Measurements from ENCODE around the gene IFNAR1.
"Not testable (repeated sequence)": the region's sequence is repeated elsewhere in the genome, so short reads cannot be mapped to it uniquely, and the experiment has no call there.

The IFNAR1 gene

DNA sequence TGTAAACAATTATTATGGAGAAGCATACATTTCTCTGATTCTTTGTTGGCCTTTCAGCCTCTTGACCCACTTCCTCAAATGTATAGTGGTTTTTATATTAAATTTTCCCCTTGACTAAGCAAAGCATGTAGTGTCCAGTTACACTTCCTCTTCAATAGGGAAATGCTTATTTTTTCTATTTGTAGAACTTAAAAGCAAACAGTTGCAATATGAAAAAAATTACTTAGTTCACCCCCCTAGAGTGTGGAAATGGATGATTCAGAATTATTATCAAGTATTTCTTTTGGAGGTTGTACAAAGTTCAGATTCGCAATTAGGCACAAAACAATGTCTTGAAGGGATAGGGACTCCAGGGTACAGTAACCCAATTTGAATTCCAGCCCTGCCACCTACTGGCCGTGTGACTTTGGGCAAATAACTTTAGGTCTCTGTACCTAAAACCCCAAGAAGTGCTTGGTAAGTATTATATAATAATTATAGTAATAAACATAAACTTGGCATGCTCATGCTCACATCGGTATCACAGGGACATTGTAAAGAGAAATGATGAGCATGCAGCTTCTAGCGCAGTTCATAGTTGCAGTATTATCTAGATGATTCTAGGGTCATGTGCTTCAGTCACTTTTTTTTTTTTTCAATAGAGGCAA, 49.8 kb downstream of the IFNAR1 start:
- DNase-seq (ENCODE audit: low read depth in 2 of 3, low spot score in 1 of 3): no peak

DNA sequence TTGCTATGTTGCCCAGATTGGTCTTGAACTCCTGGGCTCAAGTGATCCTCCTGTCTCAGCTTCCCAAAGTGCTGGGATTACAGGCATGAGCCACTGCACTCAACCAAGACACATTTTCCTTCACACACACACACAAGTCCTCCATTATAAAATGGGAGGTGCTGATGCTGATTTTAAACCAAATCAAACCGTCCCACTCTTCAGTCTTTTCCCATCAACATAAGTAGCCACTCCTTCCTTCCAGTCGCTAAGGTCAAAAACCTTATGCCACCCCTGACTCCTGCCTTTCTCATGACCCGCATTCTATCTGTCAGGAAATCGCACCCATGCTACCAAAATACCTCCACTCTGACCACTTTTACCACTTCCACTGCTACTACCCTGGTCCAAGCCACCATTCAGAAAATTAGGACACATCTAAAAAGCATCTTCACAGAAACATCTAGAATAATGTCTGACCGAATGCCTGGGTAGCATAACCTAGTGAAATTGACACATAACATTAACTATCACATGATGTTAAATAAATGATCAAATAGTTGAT, 50.4 kb downstream of the IFNAR1 start:
- no peak for DNase-seq (ENCODE audit: low read depth in 2 of 3, low spot score in 1 of 3)

DNA sequence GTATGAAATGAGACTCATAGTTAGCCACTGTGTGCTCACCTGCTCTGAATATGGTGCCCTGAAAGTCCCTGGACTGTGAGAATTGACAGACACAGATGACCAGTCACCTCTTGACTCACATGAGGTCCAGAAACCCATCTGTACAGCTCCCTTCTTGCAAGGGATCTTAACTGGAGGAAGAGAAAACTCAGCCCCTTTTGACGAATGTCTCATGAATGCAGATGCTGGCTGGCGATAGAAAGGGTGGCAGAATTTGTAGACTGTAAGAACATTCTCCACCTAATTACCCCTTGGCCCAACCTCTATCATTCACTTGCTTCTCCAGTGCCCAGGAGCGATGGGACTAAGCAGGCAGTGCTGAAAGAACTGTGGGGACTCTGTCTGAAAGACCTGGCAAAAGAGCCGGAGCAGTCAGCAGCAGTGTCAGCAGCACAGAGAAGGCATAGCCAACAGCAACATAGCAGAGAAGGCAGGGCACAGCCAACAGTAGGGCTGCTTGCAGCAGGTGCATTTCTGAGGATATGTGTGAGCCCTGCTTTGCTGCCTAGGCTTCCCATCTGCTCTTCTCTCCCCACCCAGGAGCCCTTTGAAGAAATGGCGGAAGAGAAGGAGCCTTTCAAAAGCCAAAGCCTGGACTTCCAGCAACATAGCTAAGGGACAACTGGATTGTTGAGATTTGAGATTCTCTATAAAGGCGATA, 52.6 kb downstream of the IFNAR1 start:
- DNase-seq (ENCODE audit: low read depth in 2 of 3, low spot score in 1 of 3): no peak

DNA sequence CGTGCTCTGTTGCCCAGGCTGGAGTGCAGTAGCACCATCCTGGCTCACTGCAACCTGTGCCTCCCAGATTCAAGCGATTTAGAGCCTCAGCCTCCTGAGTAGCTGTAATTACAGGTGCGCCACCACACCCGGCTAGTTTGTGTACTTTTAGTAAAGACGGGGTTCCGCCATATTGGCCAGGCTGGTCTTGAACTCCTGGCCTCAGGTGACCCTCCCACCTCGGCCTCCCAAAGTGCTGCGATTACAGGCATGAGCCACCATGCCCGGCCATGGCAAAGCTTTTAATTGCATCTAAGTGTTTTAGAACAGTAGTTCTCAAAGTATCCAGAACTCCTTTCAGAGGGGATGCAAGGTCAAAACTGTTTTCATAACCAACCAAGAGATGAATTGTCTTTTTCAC, 53.3 kb downstream of the IFNAR1 start:
- no peak for DNase-seq (ENCODE audit: low read depth in 2 of 3, low spot score in 1 of 3)

DNA sequence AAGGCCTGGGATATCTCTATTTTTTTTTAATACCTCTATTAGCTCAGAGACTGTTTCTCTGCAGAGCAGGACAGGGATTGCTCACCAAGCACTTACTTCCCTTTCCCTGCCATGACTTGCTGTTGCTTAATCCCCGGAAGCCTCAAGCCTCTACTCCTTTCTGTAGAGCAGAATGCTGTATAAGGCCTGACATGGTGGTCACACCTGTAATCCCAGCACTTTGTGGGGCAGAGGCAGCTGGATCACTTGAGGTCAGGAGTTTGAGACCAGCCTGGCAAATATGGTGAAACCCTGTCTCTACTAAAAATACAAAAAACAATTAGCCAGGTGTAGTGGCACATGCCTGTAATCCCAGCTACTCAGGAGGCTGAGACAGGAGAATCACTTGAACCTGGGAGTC, 55.2 kb downstream of the IFNAR1 start:
- DNase-seq (ENCODE audit: low read depth in 2 of 3, low spot score in 1 of 3): not testable (repeated sequence)

DNA sequence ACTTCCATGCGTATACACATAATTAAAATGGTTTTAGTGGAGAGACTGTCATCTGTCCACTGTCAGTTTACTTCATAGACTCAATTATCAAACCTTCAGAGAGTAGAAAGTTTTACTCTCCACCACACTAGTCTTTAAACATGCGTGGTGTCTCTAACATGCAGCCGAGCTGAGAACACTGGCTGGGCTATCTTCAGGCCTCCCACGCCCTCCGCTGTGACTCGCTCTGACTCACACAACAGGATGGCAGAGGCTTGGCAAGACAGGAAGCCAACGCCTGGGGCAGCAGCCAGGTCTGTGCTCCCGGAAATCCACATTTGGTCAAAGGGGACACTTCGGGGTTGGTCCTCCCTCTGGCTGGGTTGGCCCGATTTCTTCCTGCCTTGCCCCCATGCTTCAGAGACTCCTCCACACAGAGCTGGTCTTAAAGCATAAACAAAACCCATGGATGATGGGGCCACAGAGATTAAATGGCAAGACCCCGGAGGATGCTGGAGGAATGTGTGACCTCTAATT, 55.8 kb downstream of the IFNAR1 start:
- DNase-seq (ENCODE audit: low read depth in 2 of 3, low spot score in 1 of 3): peak; percentile 83 to 86 (median 86)

DNA sequence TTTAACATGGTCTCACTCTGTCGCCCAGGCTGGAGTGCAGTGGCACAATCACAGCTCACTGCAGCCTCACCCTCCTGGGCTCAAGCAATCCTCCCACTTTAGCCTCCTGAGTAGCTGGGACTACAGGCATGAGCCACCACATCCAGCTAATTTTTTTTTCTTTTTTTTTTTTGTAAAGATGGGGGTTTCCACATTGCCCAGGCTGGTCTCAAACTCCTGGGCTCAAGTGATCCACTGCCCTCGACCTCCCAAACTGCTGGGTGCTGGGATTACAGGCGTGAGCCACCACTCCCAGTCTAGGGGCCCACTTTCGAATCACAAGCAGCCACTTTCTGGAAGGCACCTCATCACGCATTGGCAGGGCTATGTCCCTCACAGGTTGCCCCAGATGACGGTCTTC, 56.6 kb downstream of the IFNAR1 start:
- not testable (repeated sequence) for DNase-seq (ENCODE audit: low read depth in 2 of 3, low spot score in 1 of 3)

DNA sequence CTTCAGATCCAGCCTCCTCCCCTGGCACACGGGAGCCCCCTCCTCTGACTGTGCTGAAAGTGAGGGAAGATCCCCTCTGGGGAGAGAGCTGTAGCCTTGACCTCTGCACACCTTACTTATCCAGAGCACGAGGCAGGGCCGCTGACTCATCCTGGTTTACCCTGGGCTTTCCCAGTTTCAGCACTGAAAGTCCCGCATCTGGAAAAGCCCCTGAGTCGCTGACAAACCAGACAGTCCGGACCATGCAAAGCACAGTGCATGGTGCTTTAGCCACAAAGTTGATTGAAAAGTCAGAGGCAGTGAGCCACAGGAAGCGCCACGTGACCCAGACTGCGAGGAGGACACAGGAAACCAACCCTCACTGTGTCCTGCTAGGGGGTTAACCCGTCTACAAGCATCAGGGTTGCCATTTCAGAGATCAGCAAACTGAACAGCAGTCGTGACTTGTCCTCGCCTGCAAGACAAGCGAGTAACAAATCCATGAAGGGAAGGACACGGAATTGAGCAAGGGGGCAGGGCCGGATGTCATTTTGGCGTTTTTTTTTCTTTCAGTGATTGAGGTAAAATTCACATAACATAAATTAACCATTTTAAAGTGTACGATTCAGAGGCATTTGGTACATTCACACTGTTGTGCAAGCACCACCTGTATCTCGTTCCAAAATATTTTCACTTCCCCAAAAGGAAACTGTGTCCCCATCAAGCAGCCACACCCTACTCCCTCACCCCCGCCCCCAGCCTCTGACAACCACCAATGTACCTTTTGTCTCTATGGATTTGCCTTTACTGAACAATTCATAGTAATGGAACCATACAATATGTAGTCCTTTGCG, 58.5 kb downstream of the IFNAR1 start:
- peak; percentile 50 to 56 (median 51) for DNase-seq (ENCODE audit: low read depth in 2 of 3, low spot score in 1 of 3)

DNA sequence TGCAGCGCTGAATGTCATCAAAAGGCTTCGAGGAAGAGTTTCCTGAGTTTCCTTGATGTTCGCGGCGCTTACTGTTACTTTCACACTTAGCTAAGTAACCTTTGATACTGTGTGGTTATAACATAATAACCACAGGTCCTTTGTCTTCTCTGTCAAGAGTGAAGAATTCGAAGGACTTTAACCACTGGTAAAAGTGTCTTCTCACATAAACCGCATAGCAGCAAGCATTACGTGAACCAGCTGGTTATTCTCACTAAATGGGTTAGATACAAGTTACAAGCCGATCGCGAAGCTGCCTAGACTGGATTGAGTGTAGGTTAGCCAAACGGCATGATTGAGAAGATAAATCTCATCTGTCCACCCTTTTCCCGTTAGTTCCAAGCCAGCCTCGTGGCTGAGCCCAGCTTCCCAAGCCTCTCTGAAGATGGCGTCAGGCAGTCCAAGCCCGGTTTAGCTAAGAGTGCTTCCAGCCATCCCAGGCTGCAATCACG, 60.1 kb downstream of the IFNAR1 start:
- DNase-seq (ENCODE audit: low read depth in 2 of 3, low spot score in 1 of 3): no peak

DNA sequence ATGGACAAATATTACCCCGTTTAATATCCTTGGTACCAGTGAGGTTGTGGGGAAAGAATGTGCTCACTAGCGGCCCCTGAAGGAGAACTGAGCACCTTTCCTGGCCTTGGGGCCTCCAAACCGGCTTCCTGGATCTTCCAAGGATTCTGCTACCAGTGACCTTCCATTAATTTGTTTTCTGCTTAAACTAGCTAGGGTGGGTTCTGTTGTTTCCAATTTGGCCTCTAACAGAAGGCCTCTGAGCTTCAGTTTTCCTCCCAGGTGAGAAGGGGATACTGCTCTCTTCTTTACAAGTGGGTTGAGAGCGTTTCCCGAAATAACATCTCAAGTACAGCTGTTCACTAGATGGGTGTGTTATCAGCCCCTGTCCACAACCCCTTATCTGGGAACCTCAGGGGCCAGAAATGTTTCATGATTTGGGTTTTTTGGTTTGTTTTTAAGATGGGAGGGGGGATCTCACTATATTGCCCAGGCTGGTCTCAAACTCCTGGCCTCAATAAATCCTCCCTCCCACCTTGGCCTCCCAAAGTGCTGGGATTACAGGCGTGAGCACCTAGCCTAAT, 61.5 kb downstream of the IFNAR1 start:
- no peak for DNase-seq (ENCODE audit: low read depth in 2 of 3, low spot score in 1 of 3)

DNA sequence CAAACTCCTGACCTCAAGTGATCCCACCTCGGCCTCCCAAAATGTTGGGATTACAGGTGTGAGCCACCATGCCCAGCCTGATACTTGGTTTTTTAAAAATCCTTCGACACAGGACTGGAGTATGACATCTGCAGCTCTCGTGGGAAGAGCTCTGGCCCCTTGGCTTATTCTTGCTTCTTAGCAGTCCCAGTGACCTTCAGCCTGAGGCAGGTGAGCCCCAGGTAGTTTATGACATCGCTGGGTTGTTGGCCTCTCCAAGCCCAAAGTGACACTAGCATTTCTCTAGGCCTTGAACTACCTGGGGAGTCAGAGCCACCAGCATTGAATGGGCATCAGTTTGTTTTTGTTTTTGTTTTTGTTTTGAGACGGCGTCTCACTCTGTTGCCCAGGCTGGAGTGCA, 62.5 kb downstream of the IFNAR1 start:
- DNase-seq (ENCODE audit: low read depth in 2 of 3, low spot score in 1 of 3): no peak

DNA sequence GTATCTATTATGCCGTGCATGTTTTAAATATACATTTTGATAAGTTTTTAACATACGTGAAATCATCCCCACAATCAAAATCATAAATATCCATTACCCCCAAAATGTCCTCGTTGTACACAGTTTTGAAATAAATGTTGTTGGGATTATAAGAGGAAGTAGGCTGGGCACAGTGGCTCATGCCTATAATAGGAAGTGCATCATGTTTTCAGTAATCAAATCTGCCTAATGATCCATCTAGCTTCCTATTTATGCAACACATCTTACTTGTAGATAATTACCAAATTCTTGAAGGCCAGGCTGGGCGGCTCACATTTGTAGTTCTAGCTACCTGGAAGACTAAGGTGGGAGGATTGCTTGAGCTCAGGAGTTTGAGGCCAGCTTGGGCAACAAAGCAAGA, 63.4 kb downstream of the IFNAR1 start:
- DNase-seq (ENCODE audit: low read depth in 2 of 3, low spot score in 1 of 3): no peak

DNA sequence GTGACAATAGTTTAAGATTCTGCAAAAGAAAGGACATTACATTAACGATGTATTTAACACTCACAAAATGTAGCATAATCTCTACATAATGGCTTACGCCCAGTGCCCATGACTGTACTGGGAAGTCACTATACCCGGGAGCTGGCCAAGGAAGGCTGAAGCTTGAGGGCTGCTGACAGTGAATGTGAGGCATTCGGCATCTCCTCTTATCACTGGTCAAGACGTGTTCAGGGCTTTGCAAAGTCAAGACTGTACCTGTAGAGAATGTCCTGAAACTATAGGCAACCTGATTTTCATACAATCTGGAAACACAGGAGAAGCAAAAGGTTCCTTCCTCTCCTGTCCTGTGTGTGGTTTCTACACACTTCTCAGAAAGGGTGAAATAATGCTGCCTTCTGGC, 65.7 kb downstream of the IFNAR1 start:
- DNase-seq (ENCODE audit: low read depth in 2 of 3, low spot score in 1 of 3): no peak

DNA sequence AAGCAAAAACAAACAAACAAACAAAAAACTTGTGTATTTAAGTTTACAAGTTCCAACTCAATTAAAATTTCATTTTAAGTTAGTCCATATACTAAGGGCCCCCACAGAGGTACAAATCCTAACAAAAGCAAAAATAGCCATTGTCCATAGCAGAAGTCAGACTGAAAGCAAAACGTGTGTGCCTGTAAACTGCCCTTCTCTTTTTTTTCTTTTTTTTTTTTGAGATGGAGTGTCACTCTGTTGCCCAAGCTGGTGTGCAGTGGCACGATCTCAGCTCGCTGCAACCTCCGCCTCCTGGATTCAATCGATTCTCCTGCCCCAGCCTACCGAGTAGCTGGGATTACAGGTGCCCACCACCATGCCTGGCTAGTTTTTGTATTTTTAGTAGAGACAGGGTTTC, 66.9 kb downstream of the IFNAR1 start:
- DNase-seq (ENCODE audit: low read depth in 2 of 3, low spot score in 1 of 3): no peak

DNA sequence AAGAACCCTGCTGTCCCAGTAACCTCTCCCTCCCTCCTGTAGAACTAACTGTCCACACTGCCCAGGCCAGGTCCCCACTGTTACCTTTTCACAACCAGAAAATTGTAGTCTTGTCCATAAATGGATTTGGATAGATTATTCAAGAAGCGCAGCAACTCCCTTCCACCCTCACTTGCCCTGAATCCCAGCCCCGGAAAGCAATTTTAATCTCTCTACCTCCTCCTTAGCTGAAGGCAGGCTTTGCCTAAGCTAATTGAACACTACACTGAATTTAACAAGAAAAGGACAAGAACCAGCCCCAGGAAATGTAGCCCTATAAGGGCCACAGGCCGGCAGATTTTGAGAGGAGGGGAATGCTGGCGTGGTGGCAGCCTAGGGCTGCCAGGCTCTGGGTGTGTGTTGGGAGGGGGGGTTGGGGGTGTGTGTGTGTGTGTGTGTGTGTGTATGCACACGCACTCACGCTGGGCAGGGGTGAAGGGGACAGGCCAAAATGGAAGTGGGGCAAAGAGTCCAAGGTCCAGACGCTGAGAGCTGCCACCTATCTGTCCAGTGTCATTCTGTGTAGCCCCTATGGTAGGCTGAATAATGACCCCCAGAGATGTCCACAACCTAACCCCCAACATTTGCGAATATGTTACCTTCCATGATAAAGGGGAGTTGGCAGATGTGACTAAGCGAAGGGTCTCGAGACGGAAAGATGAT, 67.7 kb downstream of the IFNAR1 start:
- DNase-seq (ENCODE audit: low read depth in 2 of 3, low spot score in 1 of 3): no peak

DNA sequence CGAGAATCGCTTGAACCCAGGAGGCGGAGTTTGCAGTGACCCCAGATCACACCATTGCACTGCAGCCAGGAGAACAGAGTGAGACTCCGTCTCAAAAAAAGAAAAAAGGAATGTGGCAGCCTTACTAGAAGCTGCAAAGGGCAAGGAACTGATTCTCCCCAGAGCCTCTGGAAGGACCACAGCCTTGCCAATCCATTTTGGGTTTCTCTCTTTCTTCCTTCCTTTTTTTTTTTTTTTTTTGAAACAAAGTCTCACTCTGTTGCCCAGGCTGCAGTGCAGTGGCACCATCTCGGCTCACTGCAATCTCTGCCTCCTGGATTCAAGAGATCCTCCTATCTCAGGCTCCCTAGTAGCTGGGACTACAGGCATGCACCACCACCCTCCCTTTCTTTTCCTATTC, 68.6 kb downstream of the IFNAR1 start:
- no peak for DNase-seq (ENCODE audit: low read depth in 2 of 3, low spot score in 1 of 3)

DNA sequence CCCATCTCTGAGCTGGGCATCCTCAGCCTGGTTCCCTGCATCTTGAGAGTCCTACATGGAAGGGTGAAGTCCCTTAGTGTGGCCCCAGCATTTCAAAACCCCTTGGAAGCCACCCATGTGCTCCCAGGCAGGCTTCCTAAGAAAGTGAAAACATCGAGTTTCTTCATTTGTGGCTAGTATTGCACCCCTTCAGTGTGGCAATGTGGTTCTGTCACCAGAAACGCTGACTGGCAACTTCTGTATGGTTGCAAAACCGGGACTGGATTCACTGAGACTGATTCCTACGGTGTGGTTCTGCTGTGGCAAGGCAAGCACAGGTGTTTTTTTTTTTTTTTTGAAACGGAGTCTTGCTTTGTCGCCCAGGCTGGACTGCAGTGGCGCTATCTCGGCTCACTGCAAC, 69.5 kb downstream of the IFNAR1 start:
- no peak for DNase-seq (ENCODE audit: low read depth in 2 of 3, low spot score in 1 of 3)

DNA sequence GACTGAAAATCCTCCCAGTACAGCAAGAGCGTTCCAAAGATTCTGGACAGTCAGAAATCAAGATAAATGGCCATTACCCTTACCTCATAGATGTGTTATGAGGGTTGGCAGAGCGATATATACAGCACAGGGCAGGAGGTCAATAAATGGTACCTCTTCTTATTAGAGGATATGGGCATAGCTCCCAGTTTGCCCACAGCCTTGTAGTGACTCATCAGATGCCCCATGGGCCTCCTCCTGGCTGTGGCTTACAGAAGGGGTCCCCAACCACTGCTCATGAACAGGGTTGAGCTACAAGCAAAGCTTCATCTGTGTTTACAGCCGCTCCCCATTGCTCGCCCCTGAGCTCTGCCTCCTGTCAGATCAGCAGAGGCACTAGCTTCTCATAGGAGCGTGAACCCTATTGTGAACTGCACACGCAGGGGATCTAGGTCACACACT, 71.1 kb downstream of the IFNAR1 start:
- DNase-seq (ENCODE audit: low read depth in 2 of 3, low spot score in 1 of 3): no peak

DNA sequence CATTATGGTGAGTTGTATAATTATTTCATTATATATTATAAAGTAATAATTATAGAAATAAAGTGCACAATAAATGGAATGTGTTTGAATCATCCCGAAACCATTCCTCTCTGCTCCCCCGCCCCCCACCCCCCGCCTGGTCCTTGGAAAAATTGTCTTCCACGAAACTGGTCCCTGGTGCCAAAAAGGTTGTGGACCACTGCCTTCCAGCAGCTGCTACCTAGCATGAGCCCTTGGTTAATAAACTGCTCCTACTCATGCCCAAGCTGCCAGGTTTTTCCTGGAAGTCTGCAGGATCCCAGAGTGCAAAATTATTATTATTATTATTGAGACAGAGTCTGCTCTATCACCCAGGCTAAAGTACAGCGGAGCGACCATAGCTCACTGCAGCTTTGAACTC, 71.7 kb downstream of the IFNAR1 start:
- DNase-seq (ENCODE audit: low read depth in 2 of 3, low spot score in 1 of 3): no peak

DNA sequence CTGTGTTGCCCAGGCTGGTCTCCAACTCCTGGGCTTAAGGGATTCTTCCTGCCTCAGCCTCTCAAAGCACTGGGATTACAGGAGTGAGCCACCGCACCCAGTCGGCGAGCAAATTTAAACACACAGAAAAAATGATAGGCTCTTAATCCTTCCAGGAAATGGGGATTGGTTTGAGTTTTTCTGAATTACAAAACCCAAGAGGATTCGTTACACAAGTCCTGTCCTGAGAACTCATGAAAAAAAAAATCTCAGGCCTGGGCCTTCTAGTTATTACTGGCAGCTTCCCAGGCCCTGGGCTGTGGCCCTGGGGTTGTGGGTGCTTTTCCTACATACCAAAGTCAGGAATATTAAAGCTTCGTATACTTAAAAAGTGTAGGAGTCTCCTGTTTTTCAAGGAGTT, 72.2 kb downstream of the IFNAR1 start:
- no peak for DNase-seq (ENCODE audit: low read depth in 2 of 3, low spot score in 1 of 3)

DNA sequence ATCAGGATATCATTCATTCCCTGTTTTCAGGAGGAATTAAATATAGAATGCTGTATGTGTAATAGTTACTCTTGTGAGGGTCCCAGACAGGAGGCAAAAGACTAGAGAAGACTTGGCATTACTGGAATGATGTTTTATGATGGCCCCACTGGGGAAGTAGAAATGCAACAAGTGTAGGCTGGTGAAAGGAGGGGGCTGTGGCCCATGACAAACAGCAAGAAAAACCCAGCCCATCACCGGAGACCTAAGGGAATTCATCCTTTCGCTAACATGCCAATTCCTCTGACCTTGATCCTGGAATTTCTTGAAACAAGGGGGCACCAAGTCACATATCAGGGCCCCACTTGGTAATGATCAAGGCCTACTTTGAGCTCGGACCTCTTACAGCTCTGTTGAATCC, 72.9 kb downstream of the IFNAR1 start:
- DNase-seq (ENCODE audit: low read depth in 2 of 3, low spot score in 1 of 3): no peak

Measured in stimulated activated CD4-positive, alpha-beta T cell treated with anti-CD3 and anti-CD28 coated beads, Interleukin-12 subunit alpha, Interleukin-12 subunit beta, amount 100 ng/mL, for 48 hours (primary cell).